Measurements from ENCODE around the gene GLDN.

GLDN gene

DNA sequence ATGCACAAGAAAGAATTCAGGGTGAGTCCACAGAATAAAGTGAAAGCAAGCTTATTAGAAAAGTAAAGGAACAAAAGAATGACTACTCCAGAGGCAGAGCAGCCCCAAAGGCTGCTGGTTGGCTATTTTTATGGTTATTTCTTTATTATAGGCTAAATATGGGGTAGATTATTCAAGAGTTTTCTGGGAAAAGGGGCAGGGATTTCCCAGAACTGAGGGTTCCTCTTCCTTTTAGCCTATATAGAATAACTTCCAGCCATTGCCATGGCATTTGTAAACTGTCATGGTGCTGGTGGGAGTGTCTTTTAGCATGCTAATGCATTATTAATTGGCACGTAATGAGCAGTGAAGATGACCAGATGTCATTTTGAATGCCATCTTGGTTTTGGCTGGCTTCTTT lies 13.6 kb downstream of the GLDN start:
- DNase-seq = no peak
- TF ChIP-seq POLR2A (IDR thresholded peaks at IDR 0.05; ENCODE audit: low read length) = no peak
- TF ChIP-seq GATA1 (IDR thresholded peaks at IDR 0.05; ENCODE audit: low read depth, low read length) = no peak

DNA sequence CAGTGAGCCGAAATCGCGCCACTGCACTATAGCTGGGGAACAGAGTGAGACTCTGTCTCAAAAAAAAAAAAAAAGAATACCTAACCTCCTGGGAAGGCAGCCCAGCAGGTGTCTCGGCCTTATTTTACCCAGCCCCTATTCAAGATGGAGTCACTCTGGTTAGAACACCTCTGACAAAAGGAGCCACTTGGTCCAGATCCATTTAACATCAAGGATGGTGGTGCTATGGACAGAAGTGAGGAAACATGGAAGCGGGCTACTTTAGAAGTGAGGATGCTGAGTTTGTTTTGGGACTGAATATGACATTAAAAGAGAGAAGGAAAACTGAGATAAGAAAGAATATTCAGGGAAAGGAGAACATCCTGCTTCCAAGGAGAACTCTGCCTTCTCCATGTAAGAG lies 14.7 kb downstream of the GLDN start:
- TF ChIP-seq POLR2A (IDR thresholded peaks at IDR 0.05; ENCODE audit: low read length) (no peak), GATA1 (IDR thresholded peaks at IDR 0.05; ENCODE audit: low read depth, low read length) (no peak)
- DNase-seq = no peak

DNA sequence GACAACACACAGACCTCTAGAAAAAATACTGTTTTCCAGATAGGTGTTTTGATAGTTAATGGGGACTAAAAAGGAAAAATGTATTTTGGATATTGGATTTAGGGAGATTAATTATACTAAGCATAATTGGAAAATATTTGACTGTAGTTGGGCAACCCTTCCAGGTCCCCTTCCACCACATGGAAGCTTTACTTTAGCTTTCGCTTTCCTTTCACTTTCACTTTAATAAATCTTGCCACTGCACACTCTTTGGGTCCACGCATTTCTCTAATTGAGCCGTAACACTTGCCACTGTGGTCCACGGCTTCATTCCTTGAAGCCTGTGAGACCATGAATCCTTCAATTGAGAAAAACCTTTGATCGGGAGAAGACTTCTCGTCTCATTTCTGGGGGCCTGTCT lies 15.5 kb downstream of the GLDN start:
- DNase-seq = no peak
- TF ChIP-seq POLR2A (IDR thresholded peaks at IDR 0.05; ENCODE audit: low read length) = no peak
- TF ChIP-seq GATA1 (IDR thresholded peaks at IDR 0.05; ENCODE audit: low read depth, low read length) = no peak

DNA sequence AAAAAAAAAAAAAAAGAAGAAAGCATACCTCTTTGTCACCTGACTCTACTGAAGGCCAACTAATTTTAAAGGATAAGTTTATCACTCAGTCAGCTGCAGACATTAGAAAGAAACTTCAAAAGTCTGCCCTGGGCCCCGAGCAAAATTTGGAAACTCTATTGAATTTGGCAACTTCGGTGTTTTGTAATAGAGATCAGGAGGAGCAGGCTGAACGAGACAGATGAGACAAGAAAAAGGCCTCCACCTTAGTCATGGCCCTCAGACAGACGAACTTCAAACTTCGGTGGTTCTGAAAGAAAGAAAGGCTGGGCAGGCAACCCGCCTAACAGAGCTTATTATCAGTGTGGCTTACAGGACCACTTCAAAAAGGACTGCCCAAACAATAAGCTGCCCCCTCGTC lies 18.5 kb downstream of the GLDN start:
- no peak for TF ChIP-seq GATA1 (IDR thresholded peaks at IDR 0.05; ENCODE audit: low read depth, low read length)
- no peak for TF ChIP-seq POLR2A (IDR thresholded peaks at IDR 0.05; ENCODE audit: low read length)
- no peak for DNase-seq

DNA sequence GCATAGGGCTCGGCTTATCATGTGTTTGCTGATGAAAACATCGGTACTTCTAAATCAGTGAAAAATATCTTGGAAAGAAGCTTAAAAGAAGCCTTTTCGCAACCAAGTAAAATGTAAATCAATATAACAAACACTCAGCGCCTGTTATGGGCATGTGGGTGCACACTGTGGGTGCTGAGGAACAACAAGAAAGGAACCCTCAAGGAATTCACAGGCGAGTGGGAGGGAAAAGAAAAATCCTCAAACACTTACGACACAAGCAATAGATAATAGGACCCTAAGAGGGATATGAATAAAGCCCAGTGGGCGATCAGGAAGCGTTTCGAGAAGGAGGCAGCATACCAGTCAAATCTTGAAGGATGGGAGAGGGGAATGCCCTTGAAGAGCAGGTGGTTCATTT lies 21.9 kb downstream of the GLDN start:
- TF ChIP-seq POLR2A (IDR thresholded peaks at IDR 0.05; ENCODE audit: low read length) (no peak), GATA1 (IDR thresholded peaks at IDR 0.05; ENCODE audit: low read depth, low read length) (no peak)
- DNase-seq = no peak

DNA sequence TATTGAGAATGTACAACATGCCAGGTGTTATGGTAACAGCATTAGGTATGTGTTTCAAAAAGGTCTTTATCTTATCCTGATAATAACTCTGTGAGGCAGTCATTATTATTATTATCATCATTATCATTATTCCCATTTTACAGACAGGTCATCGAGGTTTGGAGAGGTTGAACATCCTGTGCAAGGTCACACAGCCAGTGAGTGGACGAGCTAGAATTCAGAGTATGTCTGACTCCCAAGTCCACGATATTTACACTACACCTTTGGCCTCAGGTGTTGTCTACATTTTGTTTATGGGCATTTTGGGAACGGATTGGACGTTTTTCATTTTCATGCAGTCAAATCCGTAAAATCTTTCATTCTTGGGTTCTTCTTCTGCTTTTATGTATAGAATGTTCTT lies 24.0 kb downstream of the GLDN start:
- no peak for DNase-seq
- TF ChIP-seq GATA1 (IDR thresholded peaks at IDR 0.05; ENCODE audit: low read depth, low read length) (no peak), POLR2A (IDR thresholded peaks at IDR 0.05; ENCODE audit: low read length) (no peak)

DNA sequence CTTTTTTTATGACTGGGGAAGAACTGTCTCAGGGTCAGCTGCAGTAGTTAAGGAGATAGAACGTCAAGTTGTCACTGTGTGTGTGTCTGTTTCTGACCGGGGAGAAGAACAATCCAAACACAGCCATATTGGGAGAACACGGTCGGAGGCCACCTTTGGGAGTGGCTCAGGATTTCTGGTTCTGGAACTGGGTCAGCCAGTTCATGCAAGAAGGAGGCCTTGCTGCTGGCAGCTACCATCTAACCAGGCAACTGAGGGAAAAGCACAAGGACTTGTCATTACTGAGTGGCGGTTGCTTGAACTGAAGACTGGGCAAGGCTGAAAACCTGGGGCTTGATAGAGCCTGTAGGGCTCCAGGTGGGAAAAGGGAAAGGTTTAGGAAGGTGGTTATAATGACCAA lies 24.6 kb downstream of the GLDN start:
- TF ChIP-seq GATA1 (IDR thresholded peaks at IDR 0.05; ENCODE audit: low read depth, low read length) (no peak), POLR2A (IDR thresholded peaks at IDR 0.05; ENCODE audit: low read length) (no peak)
- DNase-seq = no peak

DNA sequence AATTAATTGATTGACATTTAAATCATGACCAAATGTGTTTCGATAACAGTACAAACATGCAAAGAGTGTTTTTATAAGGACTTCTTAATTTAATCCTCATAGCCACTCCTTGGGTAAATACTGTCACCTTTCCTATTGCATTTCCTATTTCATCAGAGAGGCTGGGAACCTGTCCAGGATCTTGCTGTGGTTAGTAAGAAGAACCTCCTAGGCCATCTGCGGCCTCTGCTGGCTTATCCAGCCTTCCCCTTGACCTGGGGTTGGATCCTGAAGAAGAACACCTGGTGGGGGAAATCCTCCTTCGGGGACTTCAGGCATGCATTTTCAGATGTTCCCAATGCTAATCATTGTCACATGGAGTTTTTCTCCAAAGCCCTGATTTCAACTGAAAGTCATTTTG lies 25.5 kb downstream of the GLDN start:
- no peak for TF ChIP-seq POLR2A (IDR thresholded peaks at IDR 0.05; ENCODE audit: low read length)
- no peak for TF ChIP-seq GATA1 (IDR thresholded peaks at IDR 0.05; ENCODE audit: low read depth, low read length)
- DNase-seq = no peak

DNA sequence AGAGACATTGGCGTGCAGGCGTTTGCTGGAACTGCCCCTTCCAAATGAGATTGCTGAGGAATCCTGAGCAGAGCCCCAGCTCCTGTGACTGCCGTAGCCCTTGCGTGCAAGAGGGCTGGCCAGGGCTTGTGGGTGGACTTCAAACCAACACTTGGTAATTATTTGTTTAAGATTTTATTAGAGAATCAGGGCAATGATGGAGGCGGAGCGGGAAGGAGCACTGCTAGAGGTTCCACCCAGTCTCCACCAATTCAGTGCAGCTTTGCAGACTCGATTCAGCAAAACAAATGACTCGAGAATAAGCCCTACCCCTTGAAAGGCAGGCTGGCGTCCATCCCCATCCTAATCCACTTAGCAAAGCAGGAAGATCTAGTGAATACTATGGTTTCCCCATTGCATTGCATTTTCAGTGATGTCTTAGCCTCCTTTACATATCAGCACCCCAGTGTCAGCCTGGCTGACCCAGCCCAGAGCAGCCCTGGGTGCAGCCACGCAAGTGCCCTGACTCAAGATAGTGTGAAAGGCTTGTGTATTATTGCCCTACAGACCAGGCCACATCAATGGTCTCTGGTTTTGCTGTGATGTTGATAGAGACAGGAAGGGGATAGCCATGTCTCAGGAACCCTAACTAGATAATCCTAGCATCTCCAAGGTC lies 26.0 kb downstream of the GLDN start:
- DNase-seq = no peak
- TF ChIP-seq GATA1 (IDR thresholded peaks at IDR 0.05; ENCODE audit: low read depth, low read length) = no peak

DNA sequence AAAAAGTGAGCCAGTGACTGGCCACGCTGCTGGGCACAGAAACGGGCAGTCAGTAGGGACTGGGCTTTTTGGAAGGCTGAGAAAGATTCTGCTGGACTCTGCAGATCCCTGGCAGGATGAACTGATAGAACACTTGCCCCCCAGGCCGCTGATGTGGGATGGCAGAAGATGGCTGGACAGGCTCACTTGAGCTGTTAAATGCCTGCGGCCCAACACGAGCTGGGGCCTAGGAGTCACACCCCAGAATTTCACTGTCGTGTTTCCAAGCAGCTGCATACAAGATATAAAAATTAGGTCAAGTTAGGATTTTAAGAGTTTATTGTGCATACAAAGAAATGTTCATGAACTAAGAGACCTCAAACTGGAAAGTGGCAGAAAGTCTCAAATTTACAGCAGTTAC lies 26.9 kb downstream of the GLDN start:
- no peak for DNase-seq
- TF ChIP-seq GATA1 (IDR thresholded peaks at IDR 0.05; ENCODE audit: low read depth, low read length) (no peak), POLR2A (IDR thresholded peaks at IDR 0.05; ENCODE audit: low read length) (no peak)

DNA sequence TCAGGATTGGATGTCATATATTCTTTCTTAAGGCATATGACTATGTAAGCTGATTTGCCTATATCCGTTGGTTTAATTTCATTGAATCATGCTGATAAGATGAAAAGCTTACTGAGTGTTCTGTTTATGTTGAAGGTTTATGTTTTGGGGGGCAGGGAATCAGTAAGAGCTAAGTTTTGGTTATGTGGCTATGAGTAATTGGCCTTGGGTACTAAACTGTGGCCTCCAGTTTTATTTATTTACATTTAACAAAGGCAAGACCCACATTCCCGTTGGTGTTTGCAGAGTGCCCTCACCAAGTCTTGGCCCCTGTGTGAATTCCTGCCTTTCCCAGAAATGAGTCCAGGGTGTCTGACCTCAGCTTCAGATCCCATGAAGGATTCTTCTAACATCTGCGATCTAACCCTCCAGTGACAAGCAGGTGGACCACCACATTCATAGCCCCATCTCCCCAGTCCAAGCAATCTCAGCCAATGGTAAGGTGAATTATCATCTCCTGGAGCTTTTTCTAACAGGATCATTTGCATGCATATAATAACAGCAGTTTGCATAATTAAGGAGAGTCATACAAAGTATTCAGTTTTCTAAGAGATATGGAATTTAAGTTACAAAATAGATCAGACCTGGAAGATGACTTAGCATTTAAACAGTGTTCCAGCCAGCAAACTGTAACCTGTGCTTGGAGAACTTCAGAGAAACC lies 27.4 kb downstream of the GLDN start:
- no peak for TF ChIP-seq POLR2A (IDR thresholded peaks at IDR 0.05; ENCODE audit: low read length)
- TF ChIP-seq GATA1 (IDR thresholded peaks at IDR 0.05; ENCODE audit: low read depth, low read length) = no peak
- DNase-seq = no peak

DNA sequence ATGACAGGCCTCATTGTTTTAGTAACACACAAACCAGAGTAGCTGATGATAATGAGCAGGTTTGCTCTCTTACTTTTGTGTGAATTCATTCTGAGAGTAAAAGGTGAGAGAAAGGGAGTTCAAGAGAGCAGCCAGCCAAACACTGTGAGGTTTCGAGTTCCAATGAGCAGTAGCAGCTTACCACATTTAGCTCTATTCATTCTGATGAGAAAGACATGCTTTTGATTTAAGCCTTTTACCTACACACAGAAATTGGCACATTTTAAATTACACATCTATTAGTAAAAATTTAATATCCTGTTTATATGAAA lies 28.0 kb downstream of the GLDN start:
- no peak for DNase-seq
- TF ChIP-seq GATA1 (IDR thresholded peaks at IDR 0.05; ENCODE audit: low read depth, low read length) (no peak), POLR2A (IDR thresholded peaks at IDR 0.05; ENCODE audit: low read length) (no peak)

DNA sequence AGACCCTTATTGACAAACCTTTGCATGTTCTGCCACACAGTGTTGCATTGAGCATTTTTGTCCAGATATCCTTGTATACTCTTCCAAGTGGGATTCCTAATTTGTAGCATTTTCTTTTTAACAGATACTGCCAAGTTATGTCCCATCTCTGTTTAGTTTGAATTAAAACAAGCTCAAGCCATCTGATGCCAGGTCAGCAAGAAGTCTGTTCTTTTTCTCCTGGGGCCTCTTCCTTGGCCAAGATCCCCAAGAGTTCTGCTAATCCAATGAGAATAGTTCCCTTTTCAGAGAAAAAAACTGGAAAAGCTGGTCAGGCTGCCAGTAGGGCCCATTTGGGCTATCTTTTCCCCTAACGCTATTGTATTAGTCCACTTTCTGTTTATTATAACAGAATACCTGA lies 29.8 kb downstream of the GLDN start:
- DNase-seq = no peak

DNA sequence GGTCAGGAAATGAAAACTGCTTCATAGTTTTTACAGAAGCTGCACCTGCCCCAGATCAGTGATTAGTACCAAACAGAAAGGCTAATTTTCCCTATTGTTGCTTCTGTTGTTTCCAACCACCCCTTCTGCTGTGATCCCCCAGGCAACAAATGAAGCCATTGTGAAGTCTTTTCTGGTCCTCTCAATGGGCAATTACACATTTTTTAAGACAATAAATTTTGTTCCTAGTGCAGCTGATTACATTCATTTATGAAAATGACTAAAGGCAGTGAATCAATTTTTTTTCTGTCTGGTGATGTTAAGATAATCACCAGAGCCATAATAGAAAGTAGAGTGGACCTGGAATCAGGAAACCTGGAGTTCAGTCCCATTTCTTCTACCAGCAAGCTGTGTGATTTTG lies 32.7 kb downstream of the GLDN start:
- TF ChIP-seq POLR2A (IDR thresholded peaks at IDR 0.05; ENCODE audit: low read length) (no peak), GATA1 (IDR thresholded peaks at IDR 0.05; ENCODE audit: low read depth, low read length) (no peak)

More for the DNA sequence above, 29.8 kb downstream of the GLDN start:
- no peak for TF ChIP-seq GATA1 (IDR thresholded peaks at IDR 0.05; ENCODE audit: low read depth, low read length)
- no peak for TF ChIP-seq POLR2A (IDR thresholded peaks at IDR 0.05; ENCODE audit: low read length)

DNA sequence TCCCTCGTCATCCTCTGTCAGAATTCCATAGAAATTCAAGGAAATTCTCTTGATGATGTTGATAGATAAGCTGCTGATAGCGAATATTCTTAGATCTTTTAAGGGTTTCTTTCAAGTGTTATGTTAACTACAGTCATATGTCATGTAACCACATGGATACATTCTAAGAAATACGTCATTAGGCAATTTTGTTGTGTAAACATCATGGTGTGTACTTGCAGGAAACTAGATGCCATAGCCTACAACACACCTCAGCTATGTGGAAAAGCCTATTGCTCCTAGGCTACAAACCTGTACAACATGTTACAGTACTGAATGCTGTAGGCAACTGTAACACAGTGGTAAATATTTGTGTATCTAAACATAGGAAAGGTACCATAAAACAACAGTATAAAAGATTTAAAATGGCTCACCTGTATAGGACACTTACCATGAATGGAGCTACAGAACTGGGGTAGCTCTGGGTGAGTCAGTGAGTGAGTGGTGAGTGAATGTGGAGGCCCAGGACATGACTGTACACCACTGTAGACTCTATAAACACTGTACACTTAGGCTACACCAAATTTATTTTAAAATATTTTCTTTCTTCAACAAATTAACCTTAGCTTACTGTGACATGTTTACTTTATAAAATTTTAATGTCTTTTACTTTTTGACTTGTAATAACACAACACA lies 34.6 kb downstream of the GLDN start:
- TF ChIP-seq POLR2A (IDR thresholded peaks at IDR 0.05; ENCODE audit: low read length) = no peak
- no peak for TF ChIP-seq GATA1 (IDR thresholded peaks at IDR 0.05; ENCODE audit: low read depth, low read length)
- no peak for DNase-seq

More for the DNA sequence above, 32.7 kb downstream of the GLDN start:
- DNase-seq = no peak

Data from erythroblast (primary cell).